Astrocyte of the spinal cord (primary cell): ENCODE data around the gene CX3CL1.

Experiments
- DNase-seq: peaks from one replicate; pipeline ENCODE4 v3.0.0; 2011; ENCODE audit warnings: low read depth, low spot score
- H3K4me3 ChIP-seq: 2 replicates; pipeline ENCODE4 v1.5.1; 2011; ENCODE audit warnings: low read depth, mild to moderate bottlenecking, low read length, moderate library complexity
- in situ Hi-C: cut with HindIII; loops from 2 replicates; pipeline ENCODE4 v1.10.0; 2017; ENCODE audit warnings: low sequenced_read_pairs
- TF ChIP-seq, protein P1 (sequence below): IDR thresholded peaks from 2 replicates; pipeline ENCODE4 v1.5.1; 2012; ENCODE audit warnings: low read depth, mild to moderate bottlenecking, low read length, inconsistent platforms

CX3CL1 gene

DNA sequence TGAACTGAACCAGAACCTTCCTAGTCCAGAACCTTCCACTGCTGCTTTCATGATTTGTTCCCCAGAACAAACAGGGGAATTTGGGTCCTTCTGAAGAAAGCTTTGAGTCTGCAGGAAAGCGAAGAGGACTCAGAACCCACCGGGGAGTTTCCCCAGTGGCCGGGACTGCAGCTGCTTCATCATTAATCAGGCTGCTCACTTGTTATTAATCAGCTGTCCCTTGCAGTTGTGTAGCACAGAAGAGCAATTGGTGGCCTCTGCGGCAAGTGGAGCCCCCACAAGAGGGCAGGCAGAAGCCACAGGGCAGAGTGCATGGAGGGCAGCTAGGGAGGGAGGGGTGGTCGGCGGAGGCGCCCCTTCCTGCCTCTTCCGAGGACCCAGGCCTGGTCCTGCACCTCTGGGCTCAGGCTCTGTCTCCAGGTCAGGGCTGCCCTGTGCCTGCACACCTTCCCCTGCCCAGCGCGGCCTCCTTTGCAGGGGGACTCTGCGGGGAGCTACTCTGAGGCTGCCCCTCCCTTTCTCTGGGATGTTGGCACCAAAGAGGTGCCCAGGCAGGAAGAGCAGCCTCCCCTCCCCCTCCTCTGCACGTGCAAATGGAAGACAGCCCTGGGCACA, 39.2 kb downstream of the CX3CL1 start:
- in situ Hi-C loops = no loop called here

GRCh38 chr16:57412584-57412983, 40.3 kb downstream of the CX3CL1 start:
- in situ Hi-C loops = no loop called here
- H3K4me3 ChIP-seq = no peak overlapping the region
- no peak for DNase-seq
- TF ChIP-seq, protein P1, sequence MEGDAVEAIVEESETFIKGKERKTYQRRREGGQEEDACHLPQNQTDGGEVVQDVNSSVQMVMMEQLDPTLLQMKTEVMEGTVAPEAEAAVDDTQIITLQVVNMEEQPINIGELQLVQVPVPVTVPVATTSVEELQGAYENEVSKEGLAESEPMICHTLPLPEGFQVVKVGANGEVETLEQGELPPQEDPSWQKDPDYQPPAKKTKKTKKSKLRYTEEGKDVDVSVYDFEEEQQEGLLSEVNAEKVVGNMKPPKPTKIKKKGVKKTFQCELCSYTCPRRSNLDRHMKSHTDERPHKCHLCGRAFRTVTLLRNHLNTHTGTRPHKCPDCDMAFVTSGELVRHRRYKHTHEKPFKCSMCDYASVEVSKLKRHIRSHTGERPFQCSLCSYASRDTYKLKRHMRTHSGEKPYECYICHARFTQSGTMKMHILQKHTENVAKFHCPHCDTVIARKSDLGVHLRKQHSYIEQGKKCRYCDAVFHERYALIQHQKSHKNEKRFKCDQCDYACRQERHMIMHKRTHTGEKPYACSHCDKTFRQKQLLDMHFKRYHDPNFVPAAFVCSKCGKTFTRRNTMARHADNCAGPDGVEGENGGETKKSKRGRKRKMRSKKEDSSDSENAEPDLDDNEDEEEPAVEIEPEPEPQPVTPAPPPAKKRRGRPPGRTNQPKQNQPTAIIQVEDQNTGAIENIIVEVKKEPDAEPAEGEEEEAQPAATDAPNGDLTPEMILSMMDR = no peak

More for the DNA sequence above, 39.2 kb downstream of the CX3CL1 start:
- DNase-seq = no peak
- H3K4me3 ChIP-seq = no peak overlapping the region
- TF ChIP-seq, protein P1 = no peak

DNA sequence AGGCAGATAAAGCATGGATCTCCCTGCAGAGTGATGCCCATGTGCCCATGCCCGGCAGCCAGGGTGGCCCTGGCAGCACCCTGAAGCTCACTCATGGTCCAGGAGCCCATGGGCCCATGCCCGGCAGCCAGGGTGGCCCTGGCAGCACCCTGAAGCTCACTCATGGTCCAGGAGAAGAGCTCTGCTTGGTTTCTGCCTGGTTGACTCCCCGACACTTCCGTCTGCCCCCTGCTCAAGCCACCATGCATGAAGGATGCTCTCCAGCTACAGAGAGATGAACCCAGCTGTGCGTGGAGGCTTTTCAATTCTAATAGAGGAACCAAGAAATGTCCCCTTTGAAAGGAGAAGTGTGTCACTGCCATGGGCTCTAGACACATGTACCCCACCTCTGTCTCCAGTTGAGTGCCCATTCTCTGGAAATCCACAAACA, 41.0 kb downstream of the CX3CL1 start:
- in situ Hi-C loops = no loop called here
- TF ChIP-seq, protein P1 = no peak
- H3K4me3 ChIP-seq = no peak overlapping the region
- no peak for DNase-seq

GRCh38 chr16:57413733-57414132, 41.4 kb downstream of the CX3CL1 start:
- DNase-seq = no peak
- TF ChIP-seq, protein P1 = no peak
- no peak overlapping the region for H3K4me3 ChIP-seq
- in situ Hi-C loops = no loop called here

- H3K4me3 ChIP-seq = no peak overlapping the region
- TF ChIP-seq, protein P1 = no peak
- DNase-seq = no peak
- in situ Hi-C loops = no loop called here
Observed at GRCh38 chr16:57416084-57416483, 43.8 kb downstream of the CX3CL1 start.

GRCh38 chr16:57419506-57419905, 47.2 kb downstream of the CX3CL1 start:
- H3K4me3 ChIP-seq = no peak overlapping the region
- in situ Hi-C loops = no loop called here
- TF ChIP-seq, protein P1 = no peak
- no peak for DNase-seq
